Naive thymus-derived CD4-positive, alpha-beta T cell (primary cell): ENCODE results near the gene SLC13A3. TPM values are rescaled to one million over a fixed set of nuclear protein-coding genes. Genes with fewer than 3 reads are reported as not detected.

Source experiments
- ATAC-seq: fragments of 150-1000 bp; cut with Tn5 transposase; 2 replicates; pipeline ENCODE4 v1.10.0; 2021; ENCODE audit warnings: mild to moderate bottlenecking, moderate library complexity
- CTCF ChIA-PET: fragments of 350-600 bp; sonication (Branson Sonifier 250); formaldehyde crosslinking; loops from one replicate; lab custom pipeline; 2021; ENCODE audit warnings: antibody characterized with exemption; lab: Charles Lee
- POLR2A ChIA-PET: fragments of 350-600 bp; sonication (Branson Sonifier 250); formaldehyde crosslinking; loops from one replicate; lab custom pipeline; 2021; ENCODE audit warnings: antibody characterized with exemption, inconsistent platforms; lab: Charles Lee
- DNase-seq, 9 donors: peaks; one replicate each; pipeline versions ENCODE4 v3.0.0 to v3.0.0-alpha.2; 2020 to 2022; ENCODE audit warnings: mixed read lengths in 1 of 9
- H3K27ac ChIP-seq: one replicate; pipeline ENCODE4 v1.7.0; 2013; ENCODE audit warnings: mild to moderate bottlenecking, low read depth, low read length, moderate library complexity
- H3K27me3 ChIP-seq, 2 donors: one replicate each; pipeline ENCODE4 v1.7.0; 2013; ENCODE audit warnings: low read length in 2 of 2, mild to moderate bottlenecking in 2 of 2, moderate library complexity in 2 of 2; ENCODE audit not compliant: control insufficient read depth in 2 of 2, insufficient read depth in 2 of 2
- H3K36me3 ChIP-seq, 3 experiments: 1 replicate in 2 of 3; 2 replicates in 1 of 3; pipeline ENCODE4 v1.7.0; 2013; ENCODE audit warnings: low read length in 3 of 3, mild to moderate bottlenecking in 3 of 3, moderate library complexity in 1 of 3; ENCODE audit not compliant: insufficient read depth in 3 of 3, control insufficient read depth in 2 of 3
- H3K4me1 ChIP-seq, 2 donors: one replicate each; pipeline ENCODE4 v1.7.0; 2013; ENCODE audit warnings: low read length in 2 of 2, mild to moderate bottlenecking in 2 of 2, moderate library complexity in 1 of 2; ENCODE audit not compliant: control insufficient read depth in 2 of 2, insufficient read depth in 2 of 2
- H3K4me3 ChIP-seq: 2 replicates; pipeline ENCODE4 v1.7.0; 2013; ENCODE audit warnings: mild to moderate bottlenecking, low read length
- H3K9me3 ChIP-seq, 3 experiments: 1 replicate in 2 of 3; 2 replicates in 1 of 3; pipeline ENCODE4 v1.7.0; 2013; ENCODE audit warnings: low read length in 3 of 3; ENCODE audit not compliant: control insufficient read depth in 2 of 3
- H3K27ac Mint-ChIP-seq, 9 donors: one replicate each; pipeline ENCODE4 v1.8.0; 2020 to 2022; ENCODE audit warnings: mixed read lengths in 9 of 9, mild to moderate bottlenecking in 8 of 9, moderate library complexity in 5 of 9, inconsistent platforms in 2 of 9
- H3K27me3 Mint-ChIP-seq, 5 donors: one replicate each; pipeline ENCODE4 v1.8.0; 2021 to 2022; ENCODE audit warnings: mixed read lengths in 5 of 5, mild to moderate bottlenecking in 1 of 5
- H3K36me3 Mint-ChIP-seq, 5 donors: one replicate each; pipeline ENCODE4 v1.8.0; 2020 to 2022; ENCODE audit warnings: mixed read lengths in 5 of 5, mild to moderate bottlenecking in 3 of 5, inconsistent platforms in 1 of 5
- H3K4me1 Mint-ChIP-seq, 7 donors: one replicate each; pipeline ENCODE4 v1.8.0; 2020 to 2022; ENCODE audit warnings: mixed read lengths in 7 of 7, mild to moderate bottlenecking in 3 of 7, inconsistent platforms in 1 of 7
- H3K4me3 Mint-ChIP-seq, 10 donors: one replicate each; pipeline ENCODE4 v1.8.0; 2020 to 2022; ENCODE audit warnings: mild to moderate bottlenecking in 10 of 10, mixed read lengths in 10 of 10, moderate library complexity in 6 of 10, inconsistent platforms in 2 of 10
- H3K9me3 Mint-ChIP-seq, 11 donors: one replicate each; pipeline ENCODE4 v1.8.0; 2020 to 2022; ENCODE audit warnings: mixed read lengths in 11 of 11, mild to moderate bottlenecking in 4 of 11, inconsistent platforms in 1 of 11, moderate library complexity in 1 of 11
- intact Hi-C, 2 donors: fragments of 100-400 bp; cut with micrococcal nuclease; formaldehyde crosslinking; loops; one replicate each; pipeline ENCODE4 v1.15.1; 2023
- polyA plus RNA-seq, 2 donors: library from polyadenylated mRNA; unstranded; fragments of 300-500 nt; fragmentation: Illumina TruSeq; gene quantifications; one replicate each; pipeline ENCODE4 v1.2.3, GENCODE V29; 2021
- total RNA-seq, 6 experiments: library from RNA in 5 of 6; stranded (reverse) in 5 of 6; gene quantifications; 1 replicate in 5 of 6; 2 replicates in 1 of 6; pipeline ENCODE4 v1.2.3 and lab custom pipeline; 2021 to 2026

Gene SLC13A3
- total and polyA plus RNA-seq, 7 experiments from 2014 or later: 0.16 to 0.41 (median 0.30) TPM; not detected in 3

- ChIA-PET CTCF (no interaction called here), POLR2A (interaction anchor here (0.8 kb wide), 1 partner anchor 20 kb away, joined by 3 read pairs; the partner anchor contains the start of gene OCSTAMP)
- Histone ChIP-seq H3K36me3 (no peaks in the 10 kb centered on the region), H3K4me1 (no peaks in the 10 kb centered on the region), H3K27me3 (no peaks in the 10 kb centered on the region), H3K9me3 (no peaks in the 10 kb centered on the region), H3K27ac (no peak overlapping the region), H3K4me3 (no peak overlapping the region)
- H3K36me3 Mint-ChIP-seq: no peaks in the 10 kb centered on the region
- intact Hi-C loops: no loop called here
- peaks cover 0 to 3% (median 0%) of the 10 kb centered on the region in 11 donors for H3K9me3 Mint-ChIP-seq
- H3K4me1 Mint-ChIP-seq: no peaks in the 10 kb centered on the region
- no peak for ATAC-seq
- DNase-seq: no peak
- H3K4me3 Mint-ChIP-seq: no peak overlapping the region
- H3K27me3 Mint-ChIP-seq: peaks cover 6 to 36% (median 16%) of the 10 kb centered on the region in 5 donors
- no peak overlapping the region for H3K27ac Mint-ChIP-seq
Observed at GRCh38 chr20:46569961-46570360, 81.3 kb downstream of the SLC13A3 start.

GRCh38 chr20:46568570-46569129 lies 82.6 kb downstream of the SLC13A3 start:
- Mint-ChIP-seq H3K9me3 (peaks cover 0 to 3% (median 0%) of the 10 kb centered on the region in 11 donors), H3K27ac (no peak overlapping the region), H3K36me3 (no peaks in the 10 kb centered on the region), H3K27me3 (peaks cover 6 to 33% (median 16%) of the 10 kb centered on the region in 5 donors), H3K4me3 (no peak overlapping the region), H3K4me1 (no peaks in the 10 kb centered on the region)
- no peak overlapping the region for H3K4me3 ChIP-seq
- no peaks in the 10 kb centered on the region for H3K27me3 ChIP-seq
- intact Hi-C loops: no loop called here
- no peak overlapping the region for H3K27ac ChIP-seq
- no peaks in the 10 kb centered on the region for H3K4me1 ChIP-seq
- DNase-seq (no peak), ATAC-seq (no peak)
- H3K36me3 ChIP-seq: no peaks in the 10 kb centered on the region
- POLR2A ChIA-PET: no interaction called here
- H3K9me3 ChIP-seq: no peaks in the 10 kb centered on the region
- CTCF ChIA-PET: no interaction called here

- ChIA-PET POLR2A (no interaction called here), CTCF (no interaction called here)
- H3K4me3 ChIP-seq: no peak overlapping the region
- peaks cover 5 to 18% (median 12%) of the 10 kb centered on the region in 5 donors for H3K27me3 Mint-ChIP-seq
- no peaks in the 10 kb centered on the region for H3K9me3 Mint-ChIP-seq
- H3K36me3 Mint-ChIP-seq: no peaks in the 10 kb centered on the region
- intact Hi-C loops: no loop called here
- no peaks in the 10 kb centered on the region for H3K27me3 ChIP-seq
- no peak overlapping the region for H3K4me3 Mint-ChIP-seq
- H3K27ac Mint-ChIP-seq: no peak overlapping the region
- H3K4me1 ChIP-seq: peaks cover 3 to 7% of the 10 kb centered on the region in 2 donors
- H3K27ac ChIP-seq: no peak overlapping the region
- ATAC-seq: no peak
- no peaks in the 10 kb centered on the region for H3K9me3 ChIP-seq
- no peak for DNase-seq
- H3K36me3 ChIP-seq: no peaks in the 10 kb centered on the region
- H3K4me1 Mint-ChIP-seq: peaks cover 0 to under 1% (median 0%) of the 10 kb centered on the region in 7 donors
Observed at GRCh38 chr20:46566125-46566524, 85.1 kb downstream of the SLC13A3 start.

- peaks cover 0 to 3% (median 0%) of the 10 kb centered on the region in 5 donors for H3K36me3 Mint-ChIP-seq
- DNase-seq: no peak
- ChIA-PET CTCF (no interaction called here), POLR2A (no interaction called here)
- Histone ChIP-seq H3K4me3 (no peak overlapping the region), H3K9me3 (no peaks in the 10 kb centered on the region), H3K27me3 (no peaks in the 10 kb centered on the region), H3K27ac (no peak overlapping the region), H3K4me1 (peaks cover 3 to 7% of the 10 kb centered on the region in 2 donors), H3K36me3 (no peaks in the 10 kb centered on the region)
- intact Hi-C loops: no loop called here
- H3K9me3 Mint-ChIP-seq: no peaks in the 10 kb centered on the region
- ATAC-seq: no peak
- peaks cover 5 to 18% (median 6%) of the 10 kb centered on the region in 5 donors for H3K27me3 Mint-ChIP-seq
- H3K27ac Mint-ChIP-seq: no peak overlapping the region
- H3K4me1 Mint-ChIP-seq: peaks cover 0 to 18% (median 0%) of the 10 kb centered on the region in 7 donors
- no peak overlapping the region for H3K4me3 Mint-ChIP-seq
Observed at GRCh38 chr20:46564241-46564957, 86.9 kb downstream of the SLC13A3 start.

- intact Hi-C loops: loop anchor here in 1 of 2 donors (2.0 kb wide), 1 partner anchor 19 kb away; no protein-coding TSS in a partner anchor
- Mint-ChIP-seq H3K4me3 (no peak overlapping the region), H3K27me3 (peaks cover 5 to 18% (median 6%) of the 10 kb centered on the region in 5 donors), H3K4me1 (peaks cover 0 to 20% (median 0%) of the 10 kb centered on the region in 7 donors), H3K36me3 (peaks cover 0 to 3% (median 0%) of the 10 kb centered on the region in 5 donors), H3K27ac (no peak overlapping the region), H3K9me3 (no peaks in the 10 kb centered on the region)
- H3K4me3 ChIP-seq: no peak overlapping the region
- no peaks in the 10 kb centered on the region for H3K27me3 ChIP-seq
- no peaks in the 10 kb centered on the region for H3K9me3 ChIP-seq
- peaks cover 3 to 7% of the 10 kb centered on the region in 2 donors for H3K4me1 ChIP-seq
- H3K36me3 ChIP-seq: no peaks in the 10 kb centered on the region
- no peak overlapping the region for H3K27ac ChIP-seq
- POLR2A ChIA-PET: no interaction called here
- DNase-seq: no peak
- CTCF ChIA-PET: no interaction called here
- ATAC-seq: no peak
Observed at GRCh38 chr20:46563860-46564221, 87.4 kb downstream of the SLC13A3 start.

GRCh38 chr20:46563170-46563859 lies 87.9 kb downstream of the SLC13A3 start:
- Histone ChIP-seq H3K4me3 (no peak overlapping the region), H3K9me3 (no peaks in the 10 kb centered on the region), H3K27me3 (no peaks in the 10 kb centered on the region), H3K36me3 (no peaks in the 10 kb centered on the region), H3K4me1 (peaks cover 3 to 7% of the 10 kb centered on the region in 2 donors), H3K27ac (no peak overlapping the region)
- Mint-ChIP-seq H3K9me3 (no peaks in the 10 kb centered on the region), H3K27ac (no peak overlapping the region), H3K4me3 (no peak overlapping the region), H3K4me1 (peaks cover 0 to 22% (median 0%) of the 10 kb centered on the region in 7 donors), H3K27me3 (peaks cover 5 to 18% (median 6%) of the 10 kb centered on the region in 5 donors), H3K36me3 (peaks cover 0 to 3% (median 0%) of the 10 kb centered on the region in 5 donors)
- POLR2A ChIA-PET: no interaction called here
- CTCF ChIA-PET: no interaction called here
- intact Hi-C loops: loop anchor here in 1 of 2 donors (2.0 kb wide), 1 partner anchor 19 kb away; no protein-coding TSS in a partner anchor
- ATAC-seq (no peak), DNase-seq (no peak)
